ENCODE data around the gene MYOM1. TPM values are rescaled to one million over a fixed set of nuclear protein-coding genes. Genes with fewer than 3 reads are reported as not detected.

MYOM1 gene
- total RNA-seq, 4 donors from 2014 or later, result 2.3 to 3.1 (median 3.1) TPM

DNA sequence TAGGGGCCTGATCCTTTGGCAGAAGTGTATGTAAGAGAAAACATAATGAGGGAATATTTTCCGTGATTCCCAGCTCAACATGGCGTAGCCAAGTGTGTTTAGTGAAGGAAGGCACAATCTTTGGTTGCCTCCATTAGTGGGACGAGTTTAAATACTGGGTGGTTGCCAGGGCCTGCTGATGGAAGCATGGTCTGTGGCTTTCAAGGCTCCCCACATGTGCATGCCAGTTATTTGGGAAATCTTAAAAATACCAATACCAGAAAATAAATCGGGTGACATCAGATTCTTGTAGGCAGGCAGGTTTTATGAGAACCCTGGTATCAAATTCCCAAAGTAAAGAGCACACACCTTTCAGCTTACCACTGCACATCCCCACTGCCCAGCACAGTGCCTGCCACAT, 35.0 kb upstream of the MYOM1 start:
- Histone ChIP-seq H3K27ac (peak overlapping the region in 2 of 3 donors; percentile 83 to 91), H3K4me3 (replicated peaks in 1 of 3) (no peak overlapping the region), H3K27me3 (no peaks in the 10 kb centered on the region), H3K36me3 (peaks cover 27 to 33% of the 10 kb centered on the region in 2 donors), H3K9me3 (no peaks in the 10 kb centered on the region), H3K4me1 (peaks cover 23 to 43% of the 10 kb centered on the region in 2 donors)
- WGBS, 2 donors, result 89 to 90% methylated on average over 4 of the region's 4 CpGs
- intact Hi-C loops (cut with DNase I), result no loop called here
- TF ChIP-seq POLR2A (IDR thresholded peaks at IDR 0.05), result no peak
- TF ChIP-seq, protein P1, sequence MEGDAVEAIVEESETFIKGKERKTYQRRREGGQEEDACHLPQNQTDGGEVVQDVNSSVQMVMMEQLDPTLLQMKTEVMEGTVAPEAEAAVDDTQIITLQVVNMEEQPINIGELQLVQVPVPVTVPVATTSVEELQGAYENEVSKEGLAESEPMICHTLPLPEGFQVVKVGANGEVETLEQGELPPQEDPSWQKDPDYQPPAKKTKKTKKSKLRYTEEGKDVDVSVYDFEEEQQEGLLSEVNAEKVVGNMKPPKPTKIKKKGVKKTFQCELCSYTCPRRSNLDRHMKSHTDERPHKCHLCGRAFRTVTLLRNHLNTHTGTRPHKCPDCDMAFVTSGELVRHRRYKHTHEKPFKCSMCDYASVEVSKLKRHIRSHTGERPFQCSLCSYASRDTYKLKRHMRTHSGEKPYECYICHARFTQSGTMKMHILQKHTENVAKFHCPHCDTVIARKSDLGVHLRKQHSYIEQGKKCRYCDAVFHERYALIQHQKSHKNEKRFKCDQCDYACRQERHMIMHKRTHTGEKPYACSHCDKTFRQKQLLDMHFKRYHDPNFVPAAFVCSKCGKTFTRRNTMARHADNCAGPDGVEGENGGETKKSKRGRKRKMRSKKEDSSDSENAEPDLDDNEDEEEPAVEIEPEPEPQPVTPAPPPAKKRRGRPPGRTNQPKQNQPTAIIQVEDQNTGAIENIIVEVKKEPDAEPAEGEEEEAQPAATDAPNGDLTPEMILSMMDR (IDR thresholded peaks at IDR 0.05), result no peak
- no peak for DNase-seq

DNA sequence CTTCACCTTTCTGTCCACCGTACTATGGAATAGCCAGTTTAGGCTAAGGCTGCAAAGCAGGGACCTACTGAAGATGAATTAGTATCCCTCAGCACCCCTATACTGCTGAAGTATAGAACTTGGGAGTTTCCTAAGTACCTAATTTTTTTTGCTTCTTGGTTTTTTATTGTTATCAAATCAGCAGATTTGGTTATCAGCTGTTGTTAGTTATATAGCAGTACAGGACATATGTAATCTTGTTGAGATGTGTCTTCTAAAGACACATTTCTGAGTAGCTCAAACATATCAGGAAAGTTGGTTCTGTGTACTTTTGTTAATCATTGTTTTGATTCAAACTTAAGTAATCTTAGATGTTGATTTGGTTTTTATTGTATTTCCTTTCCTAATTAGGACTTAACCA, 33.1 kb upstream of the MYOM1 start:
- intact Hi-C loops (cut with DNase I), result no loop called here
- WGBS, 2 donors, result 88 to 93% methylated on average over 1 of the region's 1 CpG
- DNase-seq, result no peak
- no peak overlapping the region for H3K4me3 ChIP-seq (replicated peaks in 1 of 3)
- TF ChIP-seq, protein P1 (IDR thresholded peaks at IDR 0.05), result no peak
- no peak for TF ChIP-seq POLR2A (IDR thresholded peaks at IDR 0.05)
- no peaks in the 10 kb centered on the region for H3K9me3 ChIP-seq
- H3K27me3 ChIP-seq, result no peaks in the 10 kb centered on the region
- peaks cover 27 to 36% of the 10 kb centered on the region in 2 donors for H3K36me3 ChIP-seq
- H3K27ac ChIP-seq, result no peak overlapping the region
- peaks cover 24 to 47% of the 10 kb centered on the region in 2 donors for H3K4me1 ChIP-seq

DNA sequence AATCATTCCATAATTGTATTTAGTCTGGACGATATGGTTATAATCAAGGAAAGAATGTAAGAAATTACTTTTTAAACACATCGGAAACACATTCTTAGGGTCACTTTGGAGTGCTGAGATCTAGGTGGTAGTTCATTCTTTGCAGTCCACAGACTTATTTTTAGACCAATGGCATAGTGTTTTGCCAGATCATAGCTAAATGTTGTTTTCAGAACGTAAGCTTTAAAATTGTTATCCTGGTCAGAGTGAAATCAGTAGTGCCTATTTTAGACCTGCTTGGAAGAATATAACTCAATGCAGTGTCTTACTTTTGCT, 32.2 kb upstream of the MYOM1 start:
- TF ChIP-seq POLR2A (IDR thresholded peaks at IDR 0.05), result no peak
- TF ChIP-seq, protein P1 (IDR thresholded peaks at IDR 0.05), result no peak
- peaks cover 27 to 37% of the 10 kb centered on the region in 2 donors for H3K36me3 ChIP-seq
- no peaks in the 10 kb centered on the region for H3K9me3 ChIP-seq
- no peak for DNase-seq
- H3K4me1 ChIP-seq, result peaks cover 14 to 38% of the 10 kb centered on the region in 2 donors
- H3K27ac ChIP-seq, result no peak overlapping the region
- 75 to 79% methylated on average over 3 of the region's 3 CpGs for WGBS, 2 donors
- intact Hi-C loops (cut with DNase I), result no loop called here
- H3K4me3 ChIP-seq (replicated peaks in 1 of 3), result no peak overlapping the region
- H3K27me3 ChIP-seq, result no peaks in the 10 kb centered on the region

DNA sequence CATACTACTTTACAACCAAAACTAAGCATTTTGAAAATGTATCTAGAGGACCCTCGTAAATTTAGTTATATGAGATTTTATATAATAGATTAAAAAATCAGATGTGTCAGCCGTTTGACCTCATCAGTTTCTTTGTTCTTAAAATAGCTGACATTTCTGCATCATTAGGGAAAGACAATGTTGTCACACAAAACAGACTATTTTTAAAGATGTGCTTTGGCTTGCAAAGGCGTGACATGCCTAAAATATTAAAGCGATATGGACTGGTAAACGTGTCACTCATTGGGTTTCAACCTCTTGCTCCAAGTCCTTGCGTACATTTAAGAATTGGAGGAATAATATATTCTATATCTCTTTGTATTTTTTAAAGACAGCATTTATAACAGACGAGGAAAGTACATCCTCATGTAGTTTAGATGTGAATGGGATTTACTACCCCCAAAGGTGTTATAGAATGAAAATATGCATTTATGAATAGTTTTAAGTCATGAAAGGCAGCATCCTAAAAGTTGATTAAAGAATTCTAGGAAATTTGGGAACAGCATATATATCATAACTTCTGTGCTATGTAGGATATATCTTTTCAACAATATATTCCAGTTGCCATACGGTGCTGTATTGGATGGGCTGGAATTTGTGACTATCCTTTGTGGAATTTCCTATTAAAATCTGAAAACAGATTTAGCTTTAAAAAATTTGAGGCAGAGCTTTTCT, 31.6 kb upstream of the MYOM1 start:
- 73 to 77% methylated on average over 8 of the region's 8 CpGs for WGBS, 2 donors
- no peaks in the 10 kb centered on the region for H3K27me3 ChIP-seq
- peaks cover 9 to 35% of the 10 kb centered on the region in 2 donors for H3K4me1 ChIP-seq
- no peak for TF ChIP-seq POLR2A (IDR thresholded peaks at IDR 0.05)
- TF ChIP-seq, protein P1 (IDR thresholded peaks at IDR 0.05), result no peak
- intact Hi-C loops (cut with DNase I), result no loop called here
- H3K4me3 ChIP-seq (replicated peaks in 1 of 3), result no peak overlapping the region
- H3K36me3 ChIP-seq, result peaks cover 27 to 37% of the 10 kb centered on the region in 2 donors
- DNase-seq, result no peak
- no peaks in the 10 kb centered on the region for H3K9me3 ChIP-seq
- no peak overlapping the region for H3K27ac ChIP-seq

DNA sequence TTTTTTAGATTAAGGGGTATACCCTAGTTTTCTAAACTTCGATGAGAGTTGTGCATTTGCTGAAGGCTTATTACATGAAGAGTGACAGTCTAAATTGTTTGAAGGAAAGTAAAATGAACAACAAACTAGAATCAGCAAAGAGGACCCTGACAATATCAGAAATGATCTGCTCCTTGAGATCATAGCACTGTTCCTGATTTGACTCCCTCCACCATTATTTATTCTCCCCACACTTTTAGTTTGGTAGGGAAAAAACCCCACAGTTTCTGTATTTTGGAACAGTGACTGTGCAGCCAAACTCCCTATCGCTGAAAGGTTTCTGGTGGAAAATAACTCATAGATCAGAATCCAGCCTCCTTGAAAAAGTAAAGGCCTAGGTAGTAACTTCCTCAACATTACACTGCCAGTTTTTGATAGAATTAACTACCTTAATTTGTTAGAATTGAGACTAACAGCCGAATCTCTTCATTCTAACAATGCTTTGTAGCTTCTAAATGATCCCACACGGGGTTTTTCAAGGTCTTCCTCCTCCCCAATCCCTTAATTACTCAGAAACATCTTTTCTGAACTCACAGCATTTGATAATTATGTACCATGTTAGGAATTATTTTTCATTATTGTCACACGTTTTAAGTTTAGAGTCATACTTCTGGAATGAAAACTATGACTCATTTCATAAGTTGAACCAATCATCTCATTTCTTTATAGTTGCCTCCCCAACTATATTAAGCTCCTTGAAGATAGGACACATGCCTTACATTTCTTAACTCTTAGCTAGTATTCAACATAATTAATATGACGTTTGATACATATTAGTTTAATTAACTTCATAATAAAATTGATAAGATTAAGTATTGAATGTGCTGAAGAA, 30.7 kb upstream of the MYOM1 start:
- Histone ChIP-seq H3K9me3 (no peaks in the 10 kb centered on the region), H3K4me3 (replicated peaks in 1 of 3) (no peak overlapping the region), H3K27me3 (no peaks in the 10 kb centered on the region), H3K4me1 (peaks cover 5 to 30% of the 10 kb centered on the region in 2 donors), H3K36me3 (peaks cover 18 to 31% of the 10 kb centered on the region in 2 donors), H3K27ac (peak overlapping the region in 2 of 3 donors; percentile 31 to 39)
- TF ChIP-seq, protein P1 (IDR thresholded peaks at IDR 0.05), result no peak
- TF ChIP-seq POLR2A (IDR thresholded peaks at IDR 0.05), result no peak
- intact Hi-C loops (cut with DNase I), result no loop called here
- WGBS, 2 donors, result 64 to 65% methylated on average over 6 of the region's 6 CpGs
- no peak for DNase-seq

All from thyroid gland (tissue), 4 donors.